ENCODE data around the gene GDPD4. TPM values are rescaled to one million over a fixed set of nuclear protein-coding genes. Genes with fewer than 3 reads are reported as not detected.

Gene GDPD4
- total and polyA plus RNA-seq, 4 experiments from 2014 or later, result not detected

- ChIA-PET POLR2A (ENCODE audit: partially characterized antibody) (no interaction called here), CTCF (ENCODE audit: partially characterized antibody) (no interaction called here)
- intact Hi-C loops (cut with micrococcal nuclease), result no loop called here
Observed at GRCh38 chr11:77259641-77260040, 41.8 kb downstream of the GDPD4 start.

GRCh38 chr11:77253690-77254089 is 47.8 kb downstream of the GDPD4 start:
- no peak overlapping the region for H3K4me3 Mint-ChIP-seq
- peaks cover 0 to 7% of the 10 kb centered on the region in 2 donors for H3K9me3 ChIP-seq (ENCODE audit: control insufficient read depth in 1 of 2, low read length in 2 of 2)
- H3K27me3 Mint-ChIP-seq, result peaks cover 7 to 14% of the 10 kb centered on the region in 2 donors
- no peak overlapping the region for H3K4me3 ChIP-seq (ENCODE audit: low read length in 2 of 2)
- H3K36me3 Mint-ChIP-seq, result peaks cover 0 to 2% of the 10 kb centered on the region in 2 donors
- H3K27ac Mint-ChIP-seq, result no peak overlapping the region
- peaks cover 2 to 27% (median 16%) of the 10 kb centered on the region in 8 donors for H3K9me3 Mint-ChIP-seq
- no peaks in the 10 kb centered on the region for H3K27me3 ChIP-seq (ENCODE audit: insufficient read depth, low read length)
- no peaks in the 10 kb centered on the region for H3K4me1 Mint-ChIP-seq
- CTCF ChIA-PET (ENCODE audit: partially characterized antibody), result no interaction called here
- intact Hi-C loops (cut with micrococcal nuclease), result no loop called here
- H3K36me3 ChIP-seq (ENCODE audit: insufficient read depth, low read length), result no peaks in the 10 kb centered on the region
- H3K4me1 ChIP-seq (ENCODE audit: insufficient read depth, low read length), result no peaks in the 10 kb centered on the region
- POLR2A ChIA-PET (ENCODE audit: partially characterized antibody), result no interaction called here
- H3K27ac ChIP-seq (ENCODE audit: low read depth, low read length), result no peak overlapping the region
- no peak for DNase-seq

More at GRCh38 chr11:77259641-77260040, 41.8 kb downstream of the GDPD4 start:
- Mint-ChIP-seq H3K27me3 (peaks cover 16 to 20% of the 10 kb centered on the region in 2 donors), H3K27ac (no peak overlapping the region), H3K9me3 (peaks cover 2 to 32% (median 20%) of the 10 kb centered on the region in 8 donors), H3K4me3 (no peak overlapping the region), H3K36me3 (no peaks in the 10 kb centered on the region), H3K4me1 (no peaks in the 10 kb centered on the region)
- Histone ChIP-seq H3K27me3 (ENCODE audit: insufficient read depth, low read length) (no peaks in the 10 kb centered on the region), H3K4me3 (ENCODE audit: low read length in 2 of 2) (no peak overlapping the region), H3K4me1 (ENCODE audit: insufficient read depth, low read length) (no peaks in the 10 kb centered on the region), H3K36me3 (ENCODE audit: insufficient read depth, low read length) (no peaks in the 10 kb centered on the region), H3K27ac (ENCODE audit: low read depth, low read length) (no peak overlapping the region), H3K9me3 (ENCODE audit: control insufficient read depth in 1 of 2, low read length in 2 of 2) (no peaks in the 10 kb centered on the region)
- DNase-seq, result no peak

- H3K27me3 ChIP-seq (ENCODE audit: insufficient read depth, low read length), result no peaks in the 10 kb centered on the region
- Mint-ChIP-seq H3K27ac (no peak overlapping the region), H3K4me1 (no peaks in the 10 kb centered on the region), H3K27me3 (peaks cover 1 to 13% of the 10 kb centered on the region in 2 donors), H3K36me3 (peaks cover 0 to 2% of the 10 kb centered on the region in 2 donors), H3K4me3 (no peak overlapping the region), H3K9me3 (peaks cover 2 to 27% (median 16%) of the 10 kb centered on the region in 8 donors)
- no peaks in the 10 kb centered on the region for H3K36me3 ChIP-seq (ENCODE audit: insufficient read depth, low read length)
- DNase-seq, result no peak
- intact Hi-C loops (cut with micrococcal nuclease), result no loop called here
- H3K9me3 ChIP-seq (ENCODE audit: control insufficient read depth in 1 of 2, low read length in 2 of 2), result peaks cover 0 to 7% of the 10 kb centered on the region in 2 donors
- no peak overlapping the region for H3K27ac ChIP-seq (ENCODE audit: low read depth, low read length)
- ChIA-PET POLR2A (ENCODE audit: partially characterized antibody) (no interaction called here), CTCF (ENCODE audit: partially characterized antibody) (no interaction called here)
- H3K4me3 ChIP-seq (ENCODE audit: low read length in 2 of 2), result no peak overlapping the region
- H3K4me1 ChIP-seq (ENCODE audit: insufficient read depth, low read length), result no peaks in the 10 kb centered on the region
Observed at GRCh38 chr11:77252555-77253270, 48.8 kb downstream of the GDPD4 start.

GRCh38 chr11:77250881-77251640 is 50.4 kb downstream of the GDPD4 start:
- Histone ChIP-seq H3K4me3 (ENCODE audit: low read length in 2 of 2) (no peak overlapping the region), H3K9me3 (ENCODE audit: control insufficient read depth in 1 of 2, low read length in 2 of 2) (peaks cover 0 to 7% of the 10 kb centered on the region in 2 donors), H3K36me3 (ENCODE audit: insufficient read depth, low read length) (no peaks in the 10 kb centered on the region), H3K4me1 (ENCODE audit: insufficient read depth, low read length) (no peaks in the 10 kb centered on the region), H3K27ac (ENCODE audit: low read depth, low read length) (no peak overlapping the region), H3K27me3 (ENCODE audit: insufficient read depth, low read length) (no peaks in the 10 kb centered on the region)
- DNase-seq, result no peak
- peaks cover 0 to 2% of the 10 kb centered on the region in 2 donors for H3K36me3 Mint-ChIP-seq
- no peaks in the 10 kb centered on the region for H3K4me1 Mint-ChIP-seq
- ChIA-PET CTCF (ENCODE audit: partially characterized antibody) (interaction anchor here (0.7 kb wide), 1 partner anchor 24 kb away, joined by 3 read pairs; no protein-coding TSS in a partner anchor), POLR2A (ENCODE audit: partially characterized antibody) (no interaction called here)
- H3K27me3 Mint-ChIP-seq, result peaks cover 0 to 10% of the 10 kb centered on the region in 2 donors
- H3K4me3 Mint-ChIP-seq, result no peak overlapping the region
- intact Hi-C loops (cut with micrococcal nuclease), result no loop called here
- H3K9me3 Mint-ChIP-seq, result peaks cover 2 to 27% (median 16%) of the 10 kb centered on the region in 8 donors
- no peak overlapping the region for H3K27ac Mint-ChIP-seq

DNA sequence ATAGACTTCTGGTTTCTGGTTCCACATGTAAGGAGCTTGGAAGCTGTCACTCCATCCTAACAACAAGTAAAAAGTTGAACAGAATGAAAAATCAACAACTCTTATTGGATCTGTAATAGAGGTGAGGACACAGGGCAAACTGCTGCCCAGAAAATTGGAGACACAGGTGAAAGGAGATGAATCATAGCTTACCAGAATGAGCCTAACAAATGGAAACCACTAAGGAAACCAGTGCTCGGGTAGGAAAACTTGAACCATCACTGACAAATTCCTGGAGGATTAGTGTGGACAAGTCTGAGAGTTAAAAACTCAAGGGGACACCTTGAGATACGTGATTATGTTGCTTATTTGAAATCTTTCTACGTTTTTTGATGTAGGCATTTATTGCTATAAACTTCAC is 52.1 kb downstream of the GDPD4 start:
- H3K9me3 ChIP-seq (ENCODE audit: control insufficient read depth in 1 of 2, low read length in 2 of 2), result peaks cover 0 to 7% of the 10 kb centered on the region in 2 donors
- Mint-ChIP-seq H3K27me3 (peaks cover 0 to 6% of the 10 kb centered on the region in 2 donors), H3K36me3 (peaks cover 0 to 2% of the 10 kb centered on the region in 2 donors), H3K4me1 (no peaks in the 10 kb centered on the region), H3K27ac (no peak overlapping the region), H3K9me3 (peaks cover 2 to 27% (median 16%) of the 10 kb centered on the region in 8 donors), H3K4me3 (no peak overlapping the region)
- no peak overlapping the region for H3K27ac ChIP-seq (ENCODE audit: low read depth, low read length)
- ChIA-PET POLR2A (ENCODE audit: partially characterized antibody) (no interaction called here), CTCF (ENCODE audit: partially characterized antibody) (no interaction called here)
- H3K36me3 ChIP-seq (ENCODE audit: insufficient read depth, low read length), result no peaks in the 10 kb centered on the region
- H3K4me3 ChIP-seq (ENCODE audit: low read length in 2 of 2), result no peak overlapping the region
- intact Hi-C loops (cut with micrococcal nuclease), result no loop called here
- H3K4me1 ChIP-seq (ENCODE audit: insufficient read depth, low read length), result no peaks in the 10 kb centered on the region
- DNase-seq, result no peak
- H3K27me3 ChIP-seq (ENCODE audit: insufficient read depth, low read length), result no peaks in the 10 kb centered on the region

DNA sequence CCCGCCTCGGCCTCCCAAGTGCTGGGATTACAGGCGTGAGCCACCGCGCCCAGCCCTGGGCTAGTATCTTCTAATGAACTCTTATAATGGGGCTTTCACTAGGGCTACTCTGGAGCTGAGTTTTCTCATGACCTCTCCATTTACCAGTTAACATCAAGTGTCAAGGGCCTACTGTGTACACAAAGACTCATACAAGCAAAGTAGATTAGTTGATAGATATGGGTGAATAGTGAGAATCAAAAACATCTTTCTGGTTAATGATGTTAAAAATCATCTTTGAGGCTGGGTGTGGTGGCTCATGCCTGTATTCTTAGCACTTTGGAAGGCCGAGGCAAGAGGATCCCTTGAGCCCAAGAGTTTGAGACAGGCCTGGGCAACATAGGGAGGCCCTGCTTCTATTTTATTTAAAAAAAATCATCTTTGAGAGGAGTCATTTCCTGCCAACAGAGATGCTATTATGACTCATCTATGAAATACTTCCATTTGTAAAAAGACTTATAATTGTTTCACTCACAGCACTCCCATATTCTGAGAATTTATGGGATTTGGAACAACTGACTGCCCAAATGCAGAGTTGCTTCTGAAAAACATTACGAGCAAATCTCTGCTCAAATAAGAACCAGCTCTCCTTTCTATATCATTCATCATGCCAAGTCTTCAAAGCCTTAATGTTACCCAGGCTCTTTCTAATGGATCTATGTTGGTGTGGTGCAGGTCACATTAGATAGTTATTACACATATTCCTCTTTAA is 57.0 kb downstream of the GDPD4 start:
- H3K27me3 ChIP-seq (ENCODE audit: insufficient read depth, low read length), result no peaks in the 10 kb centered on the region
- peaks cover 0 to 5% (median 0%) of the 10 kb centered on the region in 8 donors for H3K9me3 Mint-ChIP-seq
- no peak overlapping the region for H3K4me3 Mint-ChIP-seq
- intact Hi-C loops (cut with micrococcal nuclease), result no loop called here
- no peak overlapping the region for H3K27ac ChIP-seq (ENCODE audit: low read depth, low read length)
- no peak for DNase-seq
- H3K4me1 Mint-ChIP-seq, result no peaks in the 10 kb centered on the region
- no peak overlapping the region for H3K4me3 ChIP-seq (ENCODE audit: low read length in 2 of 2)
- H3K27me3 Mint-ChIP-seq, result peaks cover 0 to 2% of the 10 kb centered on the region in 2 donors
- no peaks in the 10 kb centered on the region for H3K9me3 ChIP-seq (ENCODE audit: control insufficient read depth in 1 of 2, low read length in 2 of 2)
- H3K36me3 Mint-ChIP-seq, result no peaks in the 10 kb centered on the region
- POLR2A ChIA-PET (ENCODE audit: partially characterized antibody), result no interaction called here
- CTCF ChIA-PET (ENCODE audit: partially characterized antibody), result no interaction called here
- no peak overlapping the region for H3K27ac Mint-ChIP-seq
- H3K4me1 ChIP-seq (ENCODE audit: insufficient read depth, low read length), result no peaks in the 10 kb centered on the region
- no peaks in the 10 kb centered on the region for H3K36me3 ChIP-seq (ENCODE audit: insufficient read depth, low read length)

DNA sequence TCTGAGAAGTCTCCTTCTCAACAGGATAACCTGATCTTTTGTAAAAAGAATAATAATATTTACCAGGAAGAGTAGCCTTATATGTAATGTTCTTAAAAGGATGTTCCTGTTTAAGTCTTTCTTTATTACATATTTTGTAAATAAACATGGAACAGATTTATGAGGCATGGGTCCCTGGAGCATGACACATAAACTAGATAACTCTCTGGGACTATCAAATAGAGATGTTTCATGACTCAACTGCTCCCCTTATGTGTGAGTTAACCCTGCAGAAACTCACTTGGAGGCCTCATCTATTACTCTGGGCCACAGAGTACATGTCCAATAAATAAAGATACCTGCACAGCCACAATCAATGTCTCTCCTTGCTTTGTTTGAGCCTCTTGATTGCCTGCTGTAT is 64.6 kb downstream of the GDPD4 start:
- no peak overlapping the region for H3K27ac Mint-ChIP-seq
- no peaks in the 10 kb centered on the region for H3K27me3 ChIP-seq (ENCODE audit: insufficient read depth, low read length)
- no peak overlapping the region for H3K4me3 ChIP-seq (ENCODE audit: low read length in 2 of 2)
- POLR2A ChIA-PET (ENCODE audit: partially characterized antibody), result no interaction called here
- peaks cover 0 to 5% (median 0%) of the 10 kb centered on the region in 8 donors for H3K9me3 Mint-ChIP-seq
- intact Hi-C loops (cut with micrococcal nuclease), result no loop called here
- H3K36me3 Mint-ChIP-seq, result no peaks in the 10 kb centered on the region
- no peak overlapping the region for H3K27ac ChIP-seq (ENCODE audit: low read depth, low read length)
- H3K36me3 ChIP-seq (ENCODE audit: insufficient read depth, low read length), result no peaks in the 10 kb centered on the region
- no peak for DNase-seq
- no peaks in the 10 kb centered on the region for H3K4me1 Mint-ChIP-seq
- no peaks in the 10 kb centered on the region for H3K9me3 ChIP-seq (ENCODE audit: control insufficient read depth in 1 of 2, low read length in 2 of 2)
- peaks cover 4 to 7% of the 10 kb centered on the region in 2 donors for H3K27me3 Mint-ChIP-seq
- no peaks in the 10 kb centered on the region for H3K4me1 ChIP-seq (ENCODE audit: insufficient read depth, low read length)
- CTCF ChIA-PET (ENCODE audit: partially characterized antibody), result no interaction called here
- no peak overlapping the region for H3K4me3 Mint-ChIP-seq
